IPS DF 4.7 (cell line): ENCODE results near the gene GJA10.

Source experiments
- DNase-seq: peaks from one replicate; pipeline ENCODE4 v3.0.0-alpha.2; 2013; ENCODE audit warnings: low spot score; ENCODE audit errors: extremely low read depth

GJA10 gene

GRCh38 chr6:89944826-89945407, 50.6 kb downstream of the GJA10 start:
- no peak for DNase-seq
